Activated T-helper 1 cell treated with anti-CD3 and anti-CD28 coated beads, Interleukin-12 subunit alpha, Interleukin-12 subunit beta, Interleukin-2, Interleukin-4 antibody, amounts not matched to agents 30 ng/mL and 10 ng/mL and 1 ng/mL, durations not matched to agents 14 hours and 24 hours and 36 hours (primary cell): Measurements from ENCODE around the gene AP1AR. TPM values are rescaled to one million over a fixed set of nuclear protein-coding genes. Genes with fewer than 3 reads are reported as not detected.
"Not testable (repeated sequence)": the region's sequence is repeated elsewhere in the genome, so short reads cannot be mapped to it uniquely, and the experiment has no call there.

Experiments used
- DNase-seq: peaks from one replicate; pipeline ENCODE4 v3.0.0; 2021; ENCODE audit warnings: low spot score
- H3K27ac Mint-ChIP-seq: one replicate; pipeline ENCODE4 v1.8.0; 2021; ENCODE audit warnings: mild to moderate bottlenecking, mixed read lengths
- H3K27me3 Mint-ChIP-seq: one replicate; pipeline ENCODE4 v1.8.0; 2022; ENCODE audit warnings: mild to moderate bottlenecking, moderate library complexity, mixed read lengths; ENCODE audit not compliant: insufficient read depth
- H3K36me3 Mint-ChIP-seq: one replicate; pipeline ENCODE4 v1.8.0; 2021; ENCODE audit warnings: low read depth, mixed read lengths
- H3K4me1 Mint-ChIP-seq: one replicate; pipeline ENCODE4 v1.8.0; 2021; ENCODE audit warnings: low read depth, mixed read lengths
- H3K4me3 Mint-ChIP-seq: one replicate; pipeline ENCODE4 v1.8.0; 2021; ENCODE audit warnings: mild to moderate bottlenecking, moderate library complexity, mixed read lengths
- H3K9me3 Mint-ChIP-seq: one replicate; pipeline ENCODE4 v1.8.0; 2021; ENCODE audit warnings: mixed read lengths
- intact Hi-C: fragments of 100-400 bp; cut with micrococcal nuclease; formaldehyde crosslinking; loops from one replicate; pipeline ENCODE4 v1.15.1; 2024
- total RNA-seq: library from RNA; stranded (reverse); gene quantifications from 2 replicates; pipeline ENCODE4 v1.2.3, GENCODE V29; 2022

AP1AR gene
- total RNA-seq, 1 donor from 2014 or later: 25.1 TPM

GRCh38 chr4:112206431-112206830 is 25.2 kb upstream of the AP1AR start:
- no peaks in the 10 kb centered on the region for H3K4me1 Mint-ChIP-seq
- H3K4me3 Mint-ChIP-seq: no peak overlapping the region
- no peaks in the 10 kb centered on the region for H3K9me3 Mint-ChIP-seq
- intact Hi-C loops: no loop called here
- DNase-seq: no peak
- no peaks in the 10 kb centered on the region for H3K27me3 Mint-ChIP-seq
- no peaks in the 10 kb centered on the region for H3K36me3 Mint-ChIP-seq
- no peak overlapping the region for H3K27ac Mint-ChIP-seq

DNA sequence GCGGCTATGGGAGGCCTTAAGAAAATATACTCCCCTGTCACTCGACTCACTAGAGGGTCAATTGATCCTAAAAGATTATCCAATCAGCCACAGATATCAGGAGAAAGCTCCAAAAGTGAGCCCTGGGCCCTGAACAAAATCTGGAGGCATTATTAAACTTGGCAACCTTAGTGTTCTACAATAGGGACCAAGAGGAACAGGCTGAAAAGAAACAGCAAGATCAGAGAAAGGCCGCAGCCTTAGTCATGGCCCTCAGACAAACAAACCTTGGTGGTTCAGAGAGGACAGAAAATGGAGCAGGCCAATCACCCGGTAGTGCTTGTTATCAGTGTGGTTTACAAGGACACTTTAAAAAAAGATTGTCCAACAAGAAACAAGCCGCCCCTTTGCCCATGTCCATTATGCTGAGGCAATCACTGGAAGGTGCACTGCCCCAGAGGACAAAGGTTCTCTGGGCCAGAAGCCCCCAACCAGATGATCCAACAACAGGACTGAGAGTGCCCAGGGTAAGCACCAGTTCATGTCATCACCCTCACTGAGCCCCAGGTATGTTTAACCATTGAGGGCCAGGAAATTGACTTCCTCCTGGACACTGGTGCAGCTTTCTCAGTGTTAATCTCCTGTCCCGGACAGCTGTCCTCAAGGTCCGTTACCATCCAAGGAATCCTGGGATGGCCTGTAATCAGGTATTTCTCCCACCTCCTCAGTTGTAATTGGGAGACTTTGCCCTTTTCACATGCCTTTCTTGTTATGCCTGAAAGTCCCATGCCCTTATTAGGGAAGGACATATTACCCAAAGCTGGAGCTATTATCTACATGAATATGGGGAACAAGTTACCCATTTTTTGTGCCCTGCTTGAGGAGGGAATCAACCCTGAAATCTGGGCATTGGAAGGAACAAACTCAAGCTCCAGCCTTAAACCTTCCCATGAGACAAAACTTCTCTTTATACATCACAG is 23.2 kb upstream of the AP1AR start:
- H3K27ac Mint-ChIP-seq, H3K4me3 Mint-ChIP-seq, H3K9me3 Mint-ChIP-seq, H3K4me1 Mint-ChIP-seq, H3K36me3 Mint-ChIP-seq, intact Hi-C loops, H3K27me3 Mint-ChIP-seq, DNase-seq: not testable (repeated sequence)

GRCh38 chr4:112210777-112211176 is 20.8 kb upstream of the AP1AR start:
- H3K27me3 Mint-ChIP-seq: no peaks in the 10 kb centered on the region
- H3K9me3 Mint-ChIP-seq: no peaks in the 10 kb centered on the region
- no peaks in the 10 kb centered on the region for H3K36me3 Mint-ChIP-seq
- no peak for DNase-seq
- peaks cover 9% of the 10 kb centered on the region for H3K4me1 Mint-ChIP-seq
- no peak overlapping the region for H3K27ac Mint-ChIP-seq
- intact Hi-C loops: no loop called here
- H3K4me3 Mint-ChIP-seq: no peak overlapping the region

DNA sequence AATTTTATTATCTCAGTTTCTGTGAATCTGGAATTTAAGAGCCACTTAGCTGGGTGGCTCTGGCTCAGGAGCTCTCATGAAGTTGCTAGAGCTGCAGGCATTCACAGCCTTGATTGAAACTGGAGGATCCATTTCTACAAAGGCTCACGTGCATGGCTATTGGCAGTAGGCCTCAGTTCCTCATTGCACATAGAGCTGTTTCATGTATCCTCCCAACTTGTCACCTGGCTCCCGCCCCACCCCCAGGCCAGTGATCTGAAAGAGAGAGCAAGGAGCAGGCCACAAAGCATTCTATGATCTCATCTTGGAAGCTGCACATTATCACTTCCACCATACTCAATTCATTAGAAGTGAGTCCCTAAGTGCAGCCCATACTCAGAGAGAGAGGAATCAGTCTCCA is 18.5 kb upstream of the AP1AR start:
- peaks cover 9% of the 10 kb centered on the region for H3K4me1 Mint-ChIP-seq
- H3K4me3 Mint-ChIP-seq: no peak overlapping the region
- no peak for DNase-seq
- intact Hi-C loops: no loop called here
- H3K36me3 Mint-ChIP-seq: no peaks in the 10 kb centered on the region
- no peaks in the 10 kb centered on the region for H3K27me3 Mint-ChIP-seq
- H3K27ac Mint-ChIP-seq: no peak overlapping the region
- H3K9me3 Mint-ChIP-seq: no peaks in the 10 kb centered on the region

DNA sequence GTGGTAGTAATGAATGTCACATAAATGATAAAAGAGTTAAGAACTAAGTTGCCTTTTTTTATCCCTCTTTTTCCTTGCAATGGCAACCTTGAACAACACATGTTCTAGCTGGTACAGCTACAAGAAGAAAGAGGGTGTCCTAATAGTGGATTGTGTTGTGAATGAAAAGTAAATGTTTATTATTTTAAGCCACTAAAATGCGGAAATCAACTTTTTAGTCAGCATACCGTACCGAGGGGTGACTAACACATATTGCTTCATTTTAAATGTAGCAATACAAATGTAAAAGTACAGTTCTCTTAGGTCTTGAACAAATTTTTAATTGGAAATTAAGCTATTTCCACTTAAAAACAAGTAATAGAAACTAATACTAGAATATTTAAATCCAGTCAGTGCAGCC is 17.7 kb upstream of the AP1AR start:
- Mint-ChIP-seq H3K9me3 (no peaks in the 10 kb centered on the region), H3K4me3 (no peak overlapping the region), H3K27me3 (no peaks in the 10 kb centered on the region), H3K27ac (no peak overlapping the region), H3K36me3 (no peaks in the 10 kb centered on the region), H3K4me1 (peaks cover 9% of the 10 kb centered on the region)
- DNase-seq: no peak
- intact Hi-C loops: loop anchor here (1.0 to 2.0 kb wide), 4 partner anchors 15 to 390 kb away; no protein-coding TSS in a partner anchor

DNA sequence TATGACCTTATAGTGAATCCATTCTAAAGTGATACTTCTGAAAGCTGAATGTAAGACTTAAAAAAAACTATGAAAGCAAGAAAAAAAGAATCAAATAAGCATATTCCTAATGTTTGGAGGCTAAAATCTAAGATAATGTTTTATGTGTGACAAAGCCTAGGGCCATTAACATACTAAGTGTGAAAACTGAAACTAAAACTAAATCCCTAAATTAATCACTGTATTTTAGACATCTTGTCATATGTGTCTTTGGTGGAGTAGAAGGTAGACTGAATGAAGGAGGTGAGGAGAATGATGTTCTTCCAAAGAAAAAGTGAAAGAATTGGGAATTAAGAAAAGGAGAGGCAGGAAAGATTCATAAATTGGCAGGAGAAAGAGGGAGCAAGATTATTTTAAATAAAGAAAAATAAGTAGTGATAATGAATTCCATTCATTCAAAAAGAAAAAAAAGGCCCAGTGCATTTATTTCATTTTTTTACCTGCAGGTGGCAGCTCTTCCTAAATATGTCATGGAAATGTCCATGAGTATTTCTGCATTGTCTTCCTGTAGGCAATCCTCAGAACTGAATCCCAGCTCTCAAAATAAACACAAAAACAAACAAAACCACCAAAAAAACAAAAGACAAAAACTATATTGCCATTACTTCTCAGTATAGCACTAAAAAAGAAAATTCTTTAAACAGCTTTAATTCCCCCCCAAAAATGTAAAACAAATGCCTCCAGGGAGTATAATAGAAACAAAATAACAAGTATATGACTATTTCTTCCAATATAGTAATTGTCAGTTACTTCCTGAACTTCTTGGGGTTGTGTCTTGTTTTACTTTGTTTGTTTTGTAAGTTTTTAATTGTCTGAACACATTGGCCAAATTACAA is 17.0 kb upstream of the AP1AR start:
- Mint-ChIP-seq H3K36me3 (no peaks in the 10 kb centered on the region), H3K4me1 (peaks cover 9% of the 10 kb centered on the region), H3K4me3 (no peak overlapping the region), H3K27me3 (no peaks in the 10 kb centered on the region), H3K27ac (no peak overlapping the region), H3K9me3 (no peaks in the 10 kb centered on the region)
- intact Hi-C loops: loop anchor here (1.0 to 2.0 kb wide), 4 partner anchors 15 to 390 kb away; no protein-coding TSS in a partner anchor
- no peak for DNase-seq

- Mint-ChIP-seq H3K27ac (no peak overlapping the region), H3K4me1 (peaks cover 5% of the 10 kb centered on the region), H3K36me3 (no peaks in the 10 kb centered on the region), H3K27me3 (no peaks in the 10 kb centered on the region), H3K9me3 (peaks cover 6% of the 10 kb centered on the region), H3K4me3 (no peak overlapping the region)
- intact Hi-C loops: no loop called here
- DNase-seq: no peak
Measured at GRCh38 chr4:112219826-112220366, 11.7 kb upstream of the AP1AR start.

GRCh38 chr4:112222219-112222955 is 9.2 kb upstream of the AP1AR start:
- Mint-ChIP-seq H3K27me3 (peaks cover 3% of the 10 kb centered on the region), H3K4me1 (peaks cover 5% of the 10 kb centered on the region), H3K27ac (no peak overlapping the region), H3K4me3 (no peak overlapping the region), H3K9me3 (peaks cover 6% of the 10 kb centered on the region), H3K36me3 (no peaks in the 10 kb centered on the region)
- DNase-seq: no peak
- intact Hi-C loops: no loop called here

DNA sequence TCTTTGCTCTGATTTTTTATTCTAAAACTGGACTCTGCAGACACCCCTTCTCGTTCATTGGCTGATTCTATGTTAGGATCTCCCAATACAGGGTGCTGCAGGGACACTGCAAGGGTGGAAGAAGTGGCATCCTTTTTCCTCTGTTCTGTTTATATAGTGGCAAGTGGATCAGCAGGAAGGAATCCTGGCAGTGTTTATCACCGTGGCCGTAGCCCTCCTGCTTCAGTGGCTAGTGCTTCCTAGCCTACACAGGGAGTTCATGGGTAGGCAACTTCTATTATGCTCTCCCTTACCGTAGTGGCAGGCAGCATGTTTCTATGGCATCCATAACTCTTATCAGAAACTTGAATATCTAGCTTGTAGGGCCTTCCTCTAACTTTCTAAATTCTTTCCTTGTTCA is 6.4 kb upstream of the AP1AR start:
- Mint-ChIP-seq H3K4me3 (no peak overlapping the region), H3K9me3 (peaks cover 6% of the 10 kb centered on the region), H3K4me1 (peaks cover 6% of the 10 kb centered on the region), H3K27ac (no peak overlapping the region), H3K27me3 (peaks cover 15% of the 10 kb centered on the region), H3K36me3 (no peaks in the 10 kb centered on the region)
- intact Hi-C loops: no loop called here
- DNase-seq: no peak

GRCh38 chr4:112230879-112231778 is 458 bp upstream of the AP1AR start:
- Mint-ChIP-seq H3K4me3 (peak overlapping the region; percentile 91), H3K36me3 (no peaks in the 10 kb centered on the region), H3K4me1 (peaks cover 34% of the 10 kb centered on the region), H3K27me3 (peaks cover 19% of the 10 kb centered on the region), H3K9me3 (no peaks in the 10 kb centered on the region), H3K27ac (peak overlapping the region; percentile 98)
- intact Hi-C loops: loop anchor here (1.0 to 5.0 kb wide), 6 partner anchors 32 to 406 kb away; partner anchors contain the start of genes LARP7 and TIFA
- DNase-seq: peak; percentile 98

GRCh38 chr4:112234952-112235609 is 3.5 kb downstream of the AP1AR start:
- DNase-seq: peak; percentile 29
- no peak overlapping the region for H3K27ac Mint-ChIP-seq
- no peaks in the 10 kb centered on the region for H3K9me3 Mint-ChIP-seq
- peaks cover 3% of the 10 kb centered on the region for H3K36me3 Mint-ChIP-seq
- no peak overlapping the region for H3K4me3 Mint-ChIP-seq
- peaks cover 4% of the 10 kb centered on the region for H3K27me3 Mint-ChIP-seq
- intact Hi-C loops: loop anchor here (1.0 to 5.0 kb wide), 5 partner anchors 21 to 160 kb away; no protein-coding TSS in a partner anchor
- peaks cover 43% of the 10 kb centered on the region for H3K4me1 Mint-ChIP-seq
